Natural killer cell (primary cell): Measurements from ENCODE around the gene OTP. TPM values are rescaled to one million over a fixed set of nuclear protein-coding genes. Genes with fewer than 3 reads are reported as not detected.

Source experiments
- ATAC-seq, 3 donors: fragments of 150-1000 bp in 2 of 3; fragments of 200-7000 bp in 1 of 3; cut with Tn5 transposase; 1 replicate in 1 of 3; 2 replicates in 2 of 3; pipeline ENCODE4 v1.10.0; 2021; ENCODE audit warnings: mild to moderate bottlenecking in 2 of 3, moderate library complexity in 2 of 3
- DNase-seq, 2 donors: peaks; one replicate each; pipeline versions ENCODE4 v3.0.0 to v3.0.0-alpha.2; 2013 to 2021; ENCODE audit warnings: mixed read lengths in 1 of 2
- H3K27ac ChIP-seq: one replicate; pipeline ENCODE4 v1.5.1; 2013; ENCODE audit warnings: mild to moderate bottlenecking, low read length
- H3K27me3 ChIP-seq: one replicate; pipeline ENCODE4 v1.6.1; 2013; ENCODE audit warnings: low read length; ENCODE audit not compliant: control insufficient read depth, insufficient read depth
- H3K36me3 ChIP-seq: one replicate; pipeline ENCODE4 v1.6.1; 2013; ENCODE audit warnings: low read length; ENCODE audit not compliant: control insufficient read depth, insufficient read depth
- H3K4me1 ChIP-seq: one replicate; pipeline ENCODE4 v1.6.1; 2013; ENCODE audit warnings: low read length; ENCODE audit not compliant: control insufficient read depth, insufficient read depth
- H3K4me3 ChIP-seq: one replicate; pipeline ENCODE4 v1.5.1; 2013; ENCODE audit warnings: low read length
- H3K9me3 ChIP-seq: one replicate; pipeline ENCODE4 v1.6.1; 2013; ENCODE audit warnings: low read length; ENCODE audit not compliant: control insufficient read depth, insufficient read depth
- H3K27ac Mint-ChIP-seq, 2 donors: one replicate each; pipeline ENCODE4 v1.8.0; 2022; ENCODE audit warnings: mild to moderate bottlenecking in 2 of 2, mixed read lengths in 2 of 2, moderate library complexity in 1 of 2
- H3K27me3 Mint-ChIP-seq, 2 donors: one replicate each; pipeline ENCODE4 v1.8.0; 2022; ENCODE audit warnings: low read depth in 2 of 2, mixed read lengths in 2 of 2
- H3K36me3 Mint-ChIP-seq: one replicate; pipeline ENCODE4 v1.8.0; 2022; ENCODE audit warnings: mixed read lengths
- H3K4me1 Mint-ChIP-seq, 2 donors: one replicate each; pipeline ENCODE4 v1.8.0; 2022; ENCODE audit warnings: mixed read lengths in 2 of 2
- H3K4me3 Mint-ChIP-seq: one replicate; pipeline ENCODE4 v1.8.0; 2022; ENCODE audit warnings: mild to moderate bottlenecking, moderate library complexity, mixed read lengths
- H3K9me3 Mint-ChIP-seq, 2 donors: one replicate each; pipeline ENCODE4 v1.8.0; 2022; ENCODE audit warnings: mixed read lengths in 2 of 2
- CTCF ChIP-seq: fragments of 200-600 bp; IDR thresholded peaks from one replicate; pipeline ENCODE4 v1.8.0; 2022; ENCODE audit warnings: antibody characterized with exemption
- WGBS: methylation state at CpG from one replicate; pipeline ENCODE4 v1.1.7; 2013; ENCODE audit warnings: missing lambda C conversion rate; ENCODE audit not compliant: insufficient coverage; 5-methylcytosine and 5-hydroxymethylcytosine counted together
- intact Hi-C: fragments of 100-400 bp; cut with micrococcal nuclease; formaldehyde crosslinking; loops from one replicate; pipeline ENCODE4 v1.14.2; 2022
- total RNA-seq, 4 donors: library from RNA; stranded (reverse); fragments of 120-200 nt in 1 of 4; gene quantifications; one replicate each; pipeline versions ENCODE4 v1.2.3 to v1.2.4, GENCODE V29; 2013 to 2022

The OTP gene
- not detected for total RNA-seq
- not detected for total RNA-seq (2013)

GRCh38 chr5:77637998-77638762, at the start of gene OTP:
OTP (minus strand) TSS chr5:77638713; CDS start chr5:77638549, 164 bp downstream.
- intact Hi-C loops, result no loop called here

DNA sequence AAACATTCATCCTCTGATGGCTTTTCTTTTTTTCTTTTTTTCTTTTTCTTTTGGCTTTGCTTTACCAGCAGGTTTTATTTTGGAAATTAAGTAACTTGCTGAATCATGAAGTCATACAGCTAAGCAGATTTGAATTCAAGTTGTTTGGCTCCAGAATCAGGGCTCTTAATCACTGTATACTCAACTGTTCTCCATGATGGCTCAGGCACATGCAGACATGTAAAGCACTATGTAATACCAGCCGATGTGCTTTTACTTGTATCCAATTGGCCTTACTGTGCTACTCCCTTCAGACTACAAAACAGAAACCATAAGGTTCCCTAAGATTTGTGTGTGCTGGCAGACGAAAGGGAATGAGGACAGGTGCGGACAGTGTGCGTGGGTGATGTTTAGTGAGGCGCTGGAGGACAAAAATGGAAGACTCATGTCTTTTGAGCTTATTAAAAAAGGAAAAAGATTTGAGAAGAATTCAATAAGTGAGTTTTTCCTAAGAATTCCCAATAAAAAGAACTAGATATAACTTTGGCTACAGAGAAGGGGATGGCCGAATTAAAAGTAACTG, 44.7 kb upstream of the OTP start:
- Histone ChIP-seq H3K4me1 (no peaks in the 10 kb centered on the region), H3K4me3 (no peak overlapping the region), H3K27ac (no peak overlapping the region), H3K36me3 (peaks cover 3% of the 10 kb centered on the region), H3K9me3 (no peaks in the 10 kb centered on the region), H3K27me3 (peaks cover 3% of the 10 kb centered on the region)
- intact Hi-C loops, result no loop called here
- H3K4me1 Mint-ChIP-seq, result no peaks in the 10 kb centered on the region
- no peak for DNase-seq
- H3K4me3 Mint-ChIP-seq, result no peak overlapping the region
- no peak for ATAC-seq
- peaks cover 1 to 3% of the 10 kb centered on the region in 2 donors for H3K27me3 Mint-ChIP-seq
- H3K36me3 Mint-ChIP-seq, result no peaks in the 10 kb centered on the region
- no peak overlapping the region for H3K27ac Mint-ChIP-seq
- 99% methylated on average over 5 of the region's 6 CpGs for WGBS
- TF ChIP-seq CTCF, result no peak
- H3K9me3 Mint-ChIP-seq, result no peaks in the 10 kb centered on the region

More at GRCh38 chr5:77637998-77638762, at the start of gene OTP:
- WGBS, result 23% methylated on average over 14 of the region's 24 CpGs
- ATAC-seq (no peak), DNase-seq (no peak)
- H3K27ac ChIP-seq, result no peak within 1 kb of the TSS
- Mint-ChIP-seq H3K9me3 (peaks cover 0 to 3% of the 10 kb centered on the region in 2 donors), H3K27ac (peak within 1 kb of the TSS in 1 of 2 donors; percentile 77), H3K4me1 (peaks cover 6 to 14% of the 10 kb centered on the region in 2 donors), H3K36me3 (peaks cover 10% of the 10 kb centered on the region), H3K27me3 (peaks cover 61 to 74% of the 10 kb centered on the region in 2 donors), H3K4me3 (no peak within 1 kb of the TSS)
- no peak within 1 kb of the TSS for H3K4me3 ChIP-seq
- peaks cover 17% of the 10 kb centered on the region for H3K9me3 ChIP-seq
- H3K4me1 ChIP-seq, result peaks cover 8% of the 10 kb centered on the region
- no peaks in the 10 kb centered on the region for H3K36me3 ChIP-seq
- TF ChIP-seq CTCF, result no peak
- H3K27me3 ChIP-seq, result peaks cover 91% of the 10 kb centered on the region

DNA sequence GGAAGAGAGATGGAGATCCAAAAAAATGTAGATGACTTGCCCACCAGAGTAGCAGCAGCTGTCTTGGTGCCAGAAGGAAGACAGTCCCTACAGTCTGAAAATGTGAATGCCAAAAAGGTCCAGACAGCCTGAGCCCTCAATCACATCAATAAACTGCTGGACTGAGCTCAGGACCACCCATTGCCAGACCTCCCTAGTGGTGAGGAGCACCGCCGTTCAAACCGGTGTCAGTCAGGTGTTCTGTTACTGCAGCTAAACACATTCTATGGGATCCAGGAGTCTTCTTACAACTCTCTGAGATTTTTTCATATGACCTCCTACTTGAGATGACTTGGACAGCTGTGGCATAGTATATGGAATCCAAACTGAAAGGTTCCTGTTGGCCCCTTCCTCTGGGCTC, 32.0 kb upstream of the OTP start:
- no peaks in the 10 kb centered on the region for H3K36me3 ChIP-seq
- H3K9me3 ChIP-seq, result peaks cover 2% of the 10 kb centered on the region
- no peaks in the 10 kb centered on the region for H3K36me3 Mint-ChIP-seq
- H3K27me3 Mint-ChIP-seq, result peaks cover 13 to 36% of the 10 kb centered on the region in 2 donors
- no peak overlapping the region for H3K4me3 Mint-ChIP-seq
- H3K4me1 ChIP-seq, result no peaks in the 10 kb centered on the region
- intact Hi-C loops, result no loop called here
- H3K27ac ChIP-seq, result no peak overlapping the region
- no peak for TF ChIP-seq CTCF
- H3K9me3 Mint-ChIP-seq, result peaks cover 0 to 2% of the 10 kb centered on the region in 2 donors
- H3K27me3 ChIP-seq, result peaks cover 5% of the 10 kb centered on the region
- H3K4me3 ChIP-seq, result no peak overlapping the region
- H3K27ac Mint-ChIP-seq, result no peak overlapping the region
- no peaks in the 10 kb centered on the region for H3K4me1 Mint-ChIP-seq
- ATAC-seq, result no peak
- no peak for DNase-seq
- WGBS, result 86% methylated on average over 3 of the region's 3 CpGs
